ENCODE results near the gene LPCAT3.
A peak's percentile ranks its signal among the peaks of the same experiment; 100 is the strongest.

The LPCAT3 gene

DNA sequence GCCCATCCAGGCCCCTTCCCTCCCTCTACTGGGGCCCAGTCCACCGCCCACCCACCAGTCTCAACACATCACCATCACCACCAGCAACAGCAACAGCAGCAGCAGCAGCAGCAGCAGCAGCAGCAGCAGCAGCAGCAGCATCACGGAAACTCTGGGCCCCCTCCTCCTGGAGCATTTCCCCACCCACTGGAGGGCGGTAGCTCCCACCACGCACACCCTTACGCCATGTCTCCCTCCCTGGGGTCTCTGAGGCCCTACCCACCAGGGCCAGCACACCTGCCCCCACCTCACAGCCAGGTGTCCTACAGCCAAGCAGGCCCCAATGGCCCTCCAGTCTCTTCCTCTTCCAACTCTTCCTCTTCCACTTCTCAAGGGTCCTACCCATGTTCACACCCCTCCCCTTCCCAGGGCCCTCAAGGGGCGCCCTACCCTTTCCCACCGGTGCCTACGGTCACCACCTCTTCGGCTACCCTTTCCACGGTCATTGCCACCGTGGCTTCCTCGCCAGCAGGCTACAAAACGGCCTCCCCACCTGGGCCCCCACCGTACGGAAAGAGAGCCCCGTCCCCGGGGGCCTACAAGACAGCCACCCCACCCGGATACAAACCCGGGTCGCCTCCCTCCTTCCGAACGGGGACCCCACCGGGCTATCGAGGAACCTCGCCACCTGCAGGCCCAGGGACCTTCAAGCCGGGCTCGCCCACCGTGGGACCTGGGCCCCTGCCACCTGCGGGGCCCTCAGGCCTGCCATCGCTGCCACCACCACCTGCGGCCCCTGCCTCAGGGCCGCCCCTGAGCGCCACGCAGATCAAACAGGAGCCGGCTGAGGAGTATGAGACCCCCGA, 81.4 kb downstream of the LPCAT3 start:
- ATAC-seq = peak; percentile 11 to 18

GRCh38 chr12:6936194-6936635, 82.1 kb downstream of the LPCAT3 start:
- no peak for ATAC-seq

GRCh38 chr12:6935371-6936193, 82.7 kb downstream of the LPCAT3 start:
- ATAC-seq = no peak

GRCh38 chr12:6934110-6934509, 84.2 kb downstream of the LPCAT3 start:
- no peak for ATAC-seq

- peak; percentile 9 to 17 for ATAC-seq
Observed at GRCh38 chr12:6932766-6933165, 85.5 kb downstream of the LPCAT3 start.

DNA sequence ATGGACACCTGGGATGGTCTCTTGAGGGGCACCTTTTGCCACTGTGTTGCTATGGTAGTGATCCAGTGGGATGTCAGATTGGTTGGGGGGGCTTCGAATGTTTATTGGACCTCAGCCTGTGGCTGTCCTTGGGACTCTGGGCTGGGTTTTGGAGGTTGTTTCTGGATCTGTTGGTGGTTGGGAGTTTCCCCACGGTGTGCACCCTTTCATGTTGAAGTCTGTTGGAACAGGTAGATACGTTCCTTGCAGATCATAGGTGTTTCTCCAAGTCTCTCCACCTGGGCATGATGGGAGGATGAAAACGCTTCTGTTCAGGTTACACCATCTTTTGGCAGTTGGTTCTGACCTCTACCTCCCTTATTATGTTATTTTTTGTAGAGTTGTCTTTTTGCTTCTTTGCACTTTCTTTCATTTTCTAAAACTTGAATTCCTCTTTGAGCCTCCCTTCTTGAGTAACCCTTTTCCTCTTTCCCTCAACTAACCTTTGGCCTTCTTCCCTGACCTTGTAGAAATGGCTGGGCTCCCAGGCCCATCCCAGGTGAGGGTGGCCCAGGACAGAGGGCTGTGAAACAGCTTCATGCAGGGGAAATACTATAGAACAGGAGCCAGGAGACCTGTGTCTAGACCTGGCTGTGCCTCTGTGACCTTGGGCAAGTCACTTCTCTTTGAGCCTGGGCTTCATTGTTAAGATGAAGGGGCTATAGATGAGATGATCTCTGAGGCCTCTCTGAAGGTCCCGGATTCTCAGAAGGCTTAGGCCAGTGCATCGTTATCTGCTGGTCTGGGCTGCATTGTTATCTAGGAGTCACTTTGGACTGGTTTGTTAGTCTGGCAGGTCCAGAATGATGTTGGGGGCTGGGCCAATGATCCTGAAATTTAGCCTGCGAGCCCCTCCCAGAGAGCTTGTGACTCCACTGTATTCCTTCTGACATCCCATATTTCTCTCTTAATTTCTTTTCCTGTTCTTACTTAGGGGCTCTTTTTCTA, 88.5 kb downstream of the LPCAT3 start:
- ATAC-seq = no peak

- ATAC-seq = no peak
Observed at GRCh38 chr12:6928703-6929407, 89.4 kb downstream of the LPCAT3 start.

- peak in 1 of 2 donors; percentile 4 for ATAC-seq
Observed at GRCh38 chr12:6928022-6928702, 90.1 kb downstream of the LPCAT3 start.

DNA sequence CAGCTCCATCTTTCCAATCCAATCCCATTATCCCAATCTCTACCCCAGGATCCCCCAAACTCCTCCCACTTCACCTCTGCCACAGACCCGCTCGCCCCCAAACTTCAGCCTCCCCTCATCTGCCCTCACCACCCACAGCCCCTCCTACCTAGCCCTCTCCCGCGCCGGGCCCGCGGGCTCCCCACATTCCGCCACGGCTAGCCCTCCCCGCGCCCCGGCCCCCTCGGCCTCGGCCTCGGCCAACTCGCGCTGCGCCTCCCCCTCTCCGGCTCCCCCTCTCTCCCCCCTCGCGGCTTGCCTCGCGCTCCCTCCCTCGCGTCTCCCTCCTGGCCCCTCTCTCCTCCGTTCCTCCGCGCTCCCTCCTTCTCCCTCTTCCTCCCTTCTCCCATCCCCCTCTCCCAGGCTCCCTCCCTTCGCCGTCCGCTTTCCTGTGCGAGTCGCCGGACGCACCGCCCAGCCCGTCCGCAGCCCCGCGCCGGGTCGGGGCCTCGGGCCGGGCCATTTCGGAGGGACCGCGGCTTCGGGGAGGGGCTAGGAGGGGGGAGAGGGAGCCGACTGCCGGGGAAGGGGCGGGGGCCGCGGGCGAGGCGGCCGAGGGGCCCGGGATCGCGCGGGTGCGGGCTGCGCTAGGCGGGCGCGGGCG, 90.8 kb downstream of the LPCAT3 start, which contains the start of gene ATN1:
ATN1 (plus strand) TSS at position 581 of the 643 bp plus-strand sequence. CDS start 6,043 bp downstream, outside the sequence.
- ATAC-seq = peak; percentile 21 to 34

Measured in activated CD4-positive, CD25-positive, alpha-beta regulatory T cell treated with anti-CD3 and anti-CD28 coated beads, Interleukin-2, amount 50 U/mL, for 24 hours (primary cell).